Measurements from ENCODE around the gene LGALS7B.

DNA sequence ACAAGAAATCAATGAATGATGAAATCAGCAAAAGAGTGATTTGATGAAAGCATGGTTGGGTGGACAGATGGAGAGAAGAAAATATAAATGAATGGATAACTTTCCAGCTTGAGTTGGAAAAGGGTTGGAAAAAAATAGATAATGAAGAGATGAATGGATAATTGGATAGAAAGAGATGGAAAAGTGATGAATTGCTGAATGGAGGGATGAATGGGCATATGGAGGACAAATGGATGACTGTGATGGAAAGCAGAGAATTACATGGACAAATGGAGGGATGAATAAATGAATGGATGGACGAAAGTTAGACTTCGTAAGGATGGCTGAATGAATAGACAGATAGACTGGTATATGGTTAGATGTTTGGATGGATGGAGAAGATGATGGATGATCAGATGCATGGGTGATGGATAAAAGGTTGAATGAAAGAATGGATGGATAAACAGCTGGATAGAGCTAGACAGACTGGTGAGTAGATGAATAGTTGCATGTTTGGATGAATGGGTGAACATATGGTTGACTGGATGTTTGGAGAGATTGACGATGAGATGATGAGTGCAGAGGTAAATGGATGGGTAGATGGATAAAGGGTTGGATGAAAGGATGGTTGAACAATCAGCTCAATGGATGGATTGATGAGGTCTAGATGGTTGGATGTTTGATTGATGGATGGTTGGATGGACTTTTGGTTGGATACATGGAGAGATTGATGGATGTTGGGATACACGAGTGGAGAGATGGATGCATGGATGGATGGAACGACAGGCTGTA lies 11.8 kb downstream of the LGALS7B start:
- TF ChIP-seq, protein P1, sequence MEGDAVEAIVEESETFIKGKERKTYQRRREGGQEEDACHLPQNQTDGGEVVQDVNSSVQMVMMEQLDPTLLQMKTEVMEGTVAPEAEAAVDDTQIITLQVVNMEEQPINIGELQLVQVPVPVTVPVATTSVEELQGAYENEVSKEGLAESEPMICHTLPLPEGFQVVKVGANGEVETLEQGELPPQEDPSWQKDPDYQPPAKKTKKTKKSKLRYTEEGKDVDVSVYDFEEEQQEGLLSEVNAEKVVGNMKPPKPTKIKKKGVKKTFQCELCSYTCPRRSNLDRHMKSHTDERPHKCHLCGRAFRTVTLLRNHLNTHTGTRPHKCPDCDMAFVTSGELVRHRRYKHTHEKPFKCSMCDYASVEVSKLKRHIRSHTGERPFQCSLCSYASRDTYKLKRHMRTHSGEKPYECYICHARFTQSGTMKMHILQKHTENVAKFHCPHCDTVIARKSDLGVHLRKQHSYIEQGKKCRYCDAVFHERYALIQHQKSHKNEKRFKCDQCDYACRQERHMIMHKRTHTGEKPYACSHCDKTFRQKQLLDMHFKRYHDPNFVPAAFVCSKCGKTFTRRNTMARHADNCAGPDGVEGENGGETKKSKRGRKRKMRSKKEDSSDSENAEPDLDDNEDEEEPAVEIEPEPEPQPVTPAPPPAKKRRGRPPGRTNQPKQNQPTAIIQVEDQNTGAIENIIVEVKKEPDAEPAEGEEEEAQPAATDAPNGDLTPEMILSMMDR (IDR thresholded peaks at IDR 0.05) = no peak
- TF ChIP-seq POLR2AphosphoS5 (IDR thresholded peaks at IDR 0.05) = no peak
- peak; percentile 52 for TF ChIP-seq POLR2A (IDR thresholded peaks at IDR 0.05)
- TF ChIP-seq EP300 (IDR thresholded peaks at IDR 0.05; ENCODE audit: low read depth) = no peak
